GM15510 (cell line): ENCODE results near the gene IER5L.

Source experiments
- POLR2A ChIP-seq: IDR thresholded peaks from 3 replicates; pipeline ENCODE4 v1.6.1; 2011; ENCODE audit warnings: borderline replicate concordance; ENCODE audit not compliant: insufficient read length; ENCODE audit errors: extremely low read depth

IER5L gene

GRCh38 chr9:129187042-129187441, 9.0 kb upstream of the IER5L start:
- TF ChIP-seq POLR2A, result no peak

- no peak for TF ChIP-seq POLR2A
Observed at GRCh38 chr9:129185991-129186390, 7.9 kb upstream of the IER5L start.

GRCh38 chr9:129185402-129185801, 7.3 kb upstream of the IER5L start:
- TF ChIP-seq POLR2A, result no peak

GRCh38 chr9:129184596-129185122, 6.6 kb upstream of the IER5L start:
- TF ChIP-seq POLR2A, result no peak

- no peak for TF ChIP-seq POLR2A
Observed at GRCh38 chr9:129184219-129184524, 6.1 kb upstream of the IER5L start.

- TF ChIP-seq POLR2A, result no peak
Observed at GRCh38 chr9:129183495-129184218, 5.6 kb upstream of the IER5L start.

GRCh38 chr9:129182625-129183494, 4.8 kb upstream of the IER5L start:
- no peak for TF ChIP-seq POLR2A

GRCh38 chr9:129182122-129182521, 4.1 kb upstream of the IER5L start:
- no peak for TF ChIP-seq POLR2A

- TF ChIP-seq POLR2A, result no peak
Observed at GRCh38 chr9:129181246-129181645, 3.2 kb upstream of the IER5L start.

- no peak for TF ChIP-seq POLR2A
Observed at GRCh38 chr9:129178568-129179382, 714 bp upstream of the IER5L start.

- TF ChIP-seq POLR2A, result no peak
Observed at GRCh38 chr9:129177443-129177790, 644 bp downstream of the IER5L start.

GRCh38 chr9:129176701-129177442, 1.2 kb downstream of the IER5L start:
- no peak for TF ChIP-seq POLR2A

GRCh38 chr9:129175825-129176633, 2.0 kb downstream of the IER5L start:
- TF ChIP-seq POLR2A, result no peak

GRCh38 chr9:129175515-129175824, 2.6 kb downstream of the IER5L start:
- TF ChIP-seq POLR2A, result no peak

GRCh38 chr9:129174724-129175514, 3.1 kb downstream of the IER5L start:
- no peak for TF ChIP-seq POLR2A
